HEK293 (cell line): ENCODE measurements around the gene ZNF507.

ENCODE experiments used
- GLI2 ChIP-seq: fragments of 450-650 bp; formaldehyde crosslinking; IDR thresholded peaks from 2 replicates; pipeline ENCODE4; 2017; ENCODE audit warnings: missing biosample characterization, missing genetic modification characterization, low read depth, borderline replicate concordance
- GLI4 ChIP-seq: fragments of 450-650 bp; formaldehyde crosslinking; IDR thresholded peaks from 2 replicates; pipeline ENCODE4 v1.5.1; 2016; ENCODE audit warnings: missing biosample characterization, missing genetic modification characterization
- KLF10 ChIP-seq: fragments of 450-650 bp; IDR thresholded peaks from 2 replicates; pipeline ENCODE4 v1.5.1; 2018; ENCODE audit warnings: missing biosample characterization, mild to moderate bottlenecking, missing genetic modification characterization
- YY1 ChIP-seq: fragments of 450-650 bp; formaldehyde crosslinking; IDR thresholded peaks from 2 replicates; pipeline ENCODE4 v1.5.1; 2018; ENCODE audit warnings: missing biosample characterization, missing genetic modification characterization
- ZFP3 ChIP-seq: fragments of 450-650 bp; formaldehyde crosslinking; IDR thresholded peaks from 2 replicates; pipeline ENCODE4 v1.5.1; 2016; ENCODE audit warnings: low read depth, missing biosample characterization, missing genetic modification characterization
- ZNF146 ChIP-seq: fragments of 450-650 bp; formaldehyde crosslinking; IDR thresholded peaks from 2 replicates; pipeline ENCODE4 v1.5.1; 2016; ENCODE audit warnings: missing biosample characterization, missing genetic modification characterization
- ZNF174 ChIP-seq: fragments of 450-650 bp; formaldehyde crosslinking; IDR thresholded peaks from 2 replicates; pipeline ENCODE4 v1.5.0; 2017; ENCODE audit warnings: missing biosample characterization, mild to moderate bottlenecking, missing genetic modification characterization
- ZNF274 ChIP-seq, 2 experiments: fragments of 200-500 bp in 1 of 2; fragments of 450-650 bp in 1 of 2; sonication (Bioruptor generic) in 1 of 2; formaldehyde crosslinking in 1 of 2; IDR thresholded peaks; 2 replicates each; pipeline versions ENCODE4 v1.5.1 to v1.6.1; 2014 to 2016; ENCODE audit warnings: borderline replicate concordance in 1 of 2, inconsistent platforms in 1 of 2, low read length in 1 of 2, missing biosample characterization in 1 of 2, missing genetic modification characterization in 1 of 2
- ZNF292 ChIP-seq: fragments of 450-650 bp; formaldehyde crosslinking; IDR thresholded peaks from 2 replicates; pipeline ENCODE4 v1.5.1; 2016; ENCODE audit warnings: low read depth, missing biosample characterization, missing genetic modification characterization, borderline replicate concordance
- ZNF623 ChIP-seq: fragments of 450-650 bp; formaldehyde crosslinking; IDR thresholded peaks from 2 replicates; pipeline ENCODE4 v1.5.1; 2016; ENCODE audit warnings: missing biosample characterization, missing genetic modification characterization
- ZNF76 ChIP-seq: fragments of 450-650 bp; formaldehyde crosslinking; IDR thresholded peaks from 2 replicates; pipeline ENCODE4; 2016; ENCODE audit warnings: low read depth, missing biosample characterization, missing genetic modification characterization, borderline replicate concordance
- ZNF830 ChIP-seq: fragments of 450-650 bp; IDR thresholded peaks from 2 replicates; pipeline ENCODE4 v1.5.0; 2018; ENCODE audit warnings: missing biosample characterization, missing genetic modification characterization, low read depth, mild to moderate bottlenecking, moderate library complexity
- TF ChIP-seq, protein P1 (sequence below): fragments of 450-650 bp; formaldehyde crosslinking; IDR thresholded peaks from 2 replicates; pipeline ENCODE4 v1.5.1; 2016; ENCODE audit warnings: missing biosample characterization, missing genetic modification characterization
- TF ChIP-seq, protein P2 (sequence below): sonication (generic); formaldehyde crosslinking; IDR thresholded peaks from 2 replicates; pipeline ENCODE4 v1.8.1; 2022; ENCODE audit warnings: mild to moderate bottlenecking, moderate library complexity, missing genetic modification reagents

DNA sequence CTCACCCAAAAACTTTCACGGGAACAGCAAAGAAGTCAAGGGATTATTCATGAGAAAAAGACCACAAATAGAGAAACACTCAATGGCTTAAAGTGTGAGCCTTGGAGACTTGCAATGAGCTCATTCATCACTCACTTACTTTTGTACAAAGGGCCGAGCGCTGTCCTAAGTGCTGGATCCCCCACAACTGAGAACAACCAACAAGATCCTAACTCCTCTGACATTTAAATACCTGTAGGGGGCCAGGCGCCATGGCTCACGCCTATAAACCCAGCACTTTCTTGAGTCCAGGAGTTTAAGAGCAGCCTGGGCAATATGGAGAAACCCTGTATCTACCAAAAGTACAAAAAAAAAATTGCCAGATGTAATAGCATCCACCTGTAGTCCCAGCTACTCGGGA lies 29.4 kb upstream of the ZNF507 start:
- TF ChIP-seq, protein P1, sequence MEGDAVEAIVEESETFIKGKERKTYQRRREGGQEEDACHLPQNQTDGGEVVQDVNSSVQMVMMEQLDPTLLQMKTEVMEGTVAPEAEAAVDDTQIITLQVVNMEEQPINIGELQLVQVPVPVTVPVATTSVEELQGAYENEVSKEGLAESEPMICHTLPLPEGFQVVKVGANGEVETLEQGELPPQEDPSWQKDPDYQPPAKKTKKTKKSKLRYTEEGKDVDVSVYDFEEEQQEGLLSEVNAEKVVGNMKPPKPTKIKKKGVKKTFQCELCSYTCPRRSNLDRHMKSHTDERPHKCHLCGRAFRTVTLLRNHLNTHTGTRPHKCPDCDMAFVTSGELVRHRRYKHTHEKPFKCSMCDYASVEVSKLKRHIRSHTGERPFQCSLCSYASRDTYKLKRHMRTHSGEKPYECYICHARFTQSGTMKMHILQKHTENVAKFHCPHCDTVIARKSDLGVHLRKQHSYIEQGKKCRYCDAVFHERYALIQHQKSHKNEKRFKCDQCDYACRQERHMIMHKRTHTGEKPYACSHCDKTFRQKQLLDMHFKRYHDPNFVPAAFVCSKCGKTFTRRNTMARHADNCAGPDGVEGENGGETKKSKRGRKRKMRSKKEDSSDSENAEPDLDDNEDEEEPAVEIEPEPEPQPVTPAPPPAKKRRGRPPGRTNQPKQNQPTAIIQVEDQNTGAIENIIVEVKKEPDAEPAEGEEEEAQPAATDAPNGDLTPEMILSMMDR = no peak
- TF ChIP-seq ZNF146 (tag by site-specific recombination) = no peak
- TF ChIP-seq ZNF623 (tag by site-specific recombination) = no peak
- TF ChIP-seq ZNF174 = no peak
- no peak for TF ChIP-seq GLI4 (tag by site-specific recombination)
- no peak for TF ChIP-seq ZNF274 (IDR thresholded peaks at IDR 0.05; ENCODE audit: low read length)
- TF ChIP-seq ZNF274 (tag by site-specific recombination; IDR thresholded peaks at IDR 0.05; ENCODE audit: borderline replicate concordance) = no peak
- TF ChIP-seq KLF10 (tag by site-specific recombination) = no peak
- TF ChIP-seq, protein P2, sequence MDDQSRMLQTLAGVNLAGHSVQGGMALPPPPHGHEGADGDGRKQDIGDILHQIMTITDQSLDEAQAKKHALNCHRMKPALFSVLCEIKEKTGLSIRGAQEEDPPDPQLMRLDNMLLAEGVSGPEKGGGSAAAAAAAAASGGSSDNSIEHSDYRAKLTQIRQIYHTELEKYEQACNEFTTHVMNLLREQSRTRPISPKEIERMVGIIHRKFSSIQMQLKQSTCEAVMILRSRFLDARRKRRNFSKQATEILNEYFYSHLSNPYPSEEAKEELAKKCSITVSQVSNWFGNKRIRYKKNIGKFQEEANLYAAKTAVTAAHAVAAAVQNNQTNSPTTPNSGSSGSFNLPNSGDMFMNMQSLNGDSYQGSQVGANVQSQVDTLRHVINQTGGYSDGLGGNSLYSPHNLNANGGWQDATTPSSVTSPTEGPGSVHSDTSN (CRISPR knock-in tag) = no peak
- no peak for TF ChIP-seq ZNF292 (tag by site-specific recombination)
- TF ChIP-seq ZFP3 (tag by site-specific recombination) = no peak
- TF ChIP-seq ZNF830 = no peak
- no peak for TF ChIP-seq GLI2 (tag by site-specific recombination)
- no peak for TF ChIP-seq YY1 (tag by site-specific recombination)
- TF ChIP-seq ZNF76 (tag by site-specific recombination) = no peak
